Stomach (tissue), 9 donors: ENCODE data around the gene GPR101. TPM values are rescaled to one million over a fixed set of nuclear protein-coding genes. Genes with fewer than 3 reads are reported as not detected.
"Not testable (repeated sequence)": the region's sequence is repeated elsewhere in the genome, so short reads cannot be mapped to it uniquely, and the experiment has no call there.

ENCODE experiments used
- DNase-seq, 2 donors: peaks; one replicate each; pipeline versions ENCODE4 v3.0.0 to v3.0.0-alpha.2; 2013 to 2019
- H3K27ac ChIP-seq, 5 donors: fragments of 200-600 bp in 4 of 5; sonication (generic) in 4 of 5; one replicate each; pipeline ENCODE4 v1.5.1; 2013 to 2019; ENCODE audit warnings: mild to moderate bottlenecking in 1 of 5, moderate library complexity in 1 of 5
- H3K27me3 ChIP-seq, 3 donors: fragments of 200-600 bp; sonication (generic); one replicate each; pipeline ENCODE4 v1.5.1; 2017 to 2019; ENCODE audit warnings: mixed run types in 1 of 3
- H3K36me3 ChIP-seq, 4 donors: fragments of 200-600 bp; sonication (generic); 1 replicate in 3 of 4; 2 replicates in 1 of 4; pipeline ENCODE4 v1.5.1; 2016 to 2019
- H3K4me1 ChIP-seq, 4 donors: fragments of 200-600 bp; sonication (generic); one replicate each; pipeline ENCODE4 v1.5.1; 2016 to 2019
- H3K4me3 ChIP-seq, 4 donors: fragments of 200-600 bp; sonication (generic) in 3 of 4; one replicate each; pipeline ENCODE4 v1.5.1; 2016 to 2019; ENCODE audit warnings: mild to moderate bottlenecking in 1 of 4
- H3K9me3 ChIP-seq, 4 donors: fragments of 200-600 bp; sonication (generic); one replicate each; pipeline ENCODE4 v1.5.1; 2016 to 2019
- EP300 ChIP-seq: sonication (generic); formaldehyde crosslinking; IDR thresholded peaks from one replicate; pipeline ENCODE4 v1.6.1; 2017; ENCODE audit warnings: antibody characterized with exemption
- POLR2A ChIP-seq, 4 donors: fragments of 450-650 bp; IDR thresholded peaks; one replicate each; pipeline ENCODE4 v1.6.1; 2016; ENCODE audit warnings: antibody characterized with exemption in 4 of 4, control low read depth in 2 of 4, mild to moderate bottlenecking in 1 of 4, moderate library complexity in 1 of 4
- POLR2AphosphoS5 ChIP-seq, 3 donors: sonication (generic); formaldehyde crosslinking; IDR thresholded peaks; one replicate each; pipeline ENCODE4 v1.6.1; 2016; ENCODE audit warnings: antibody characterized with exemption in 3 of 3
- WGBS, 5 donors: extraction: QIAGEN DNeasy Blood & Tissue Kit in 3 of 5; methylation state at CpG; one replicate each; pipeline versions ENCODE4 v1.1.5 to v1.1.7; 2013 to 2018; 5-methylcytosine and 5-hydroxymethylcytosine counted together
- intact Hi-C: fragments of 100-400 bp; cut with DNase I; formaldehyde crosslinking; loops from one replicate; pipeline ENCODE4 v1.15.1; 2023; ENCODE audit warnings: low total_unique reads
- polyA plus RNA-seq, 3 donors: library from polyadenylated mRNA; stranded (reverse); fragments of 200-250 nt; gene quantifications; one replicate each; pipeline ENCODE4 v1.2.3, GENCODE V29; 2013
- total RNA-seq, 5 donors: library from RNA; depleted of rRNA; stranded (reverse); fragments of >200 nt; gene quantifications; one replicate each; pipeline versions ENCODE4 v1.1.0 to v1.2.3, GENCODE V29; 2014 to 2016
- TF ChIP-seq, protein P1 (sequence below), 7 experiments: fragments of 450-650 bp in 4 of 7; fragments of 200-600 bp in 3 of 7; sonication (generic) in 3 of 7; IDR thresholded peaks; one replicate each; pipeline ENCODE4 v1.5.1; 2016 to 2019; ENCODE audit warnings: antibody characterized with exemption in 7 of 7, control low read depth in 2 of 7, mild to moderate bottlenecking in 1 of 7
- donor health status: healthy with polysubstance abuse.
- donor health status: Bipolar disorder and iron deficiency.
- donor health status: healthy.

Gene GPR101
- total and polyA plus RNA-seq, 8 donors = not detected

- TF ChIP-seq, protein P1, sequence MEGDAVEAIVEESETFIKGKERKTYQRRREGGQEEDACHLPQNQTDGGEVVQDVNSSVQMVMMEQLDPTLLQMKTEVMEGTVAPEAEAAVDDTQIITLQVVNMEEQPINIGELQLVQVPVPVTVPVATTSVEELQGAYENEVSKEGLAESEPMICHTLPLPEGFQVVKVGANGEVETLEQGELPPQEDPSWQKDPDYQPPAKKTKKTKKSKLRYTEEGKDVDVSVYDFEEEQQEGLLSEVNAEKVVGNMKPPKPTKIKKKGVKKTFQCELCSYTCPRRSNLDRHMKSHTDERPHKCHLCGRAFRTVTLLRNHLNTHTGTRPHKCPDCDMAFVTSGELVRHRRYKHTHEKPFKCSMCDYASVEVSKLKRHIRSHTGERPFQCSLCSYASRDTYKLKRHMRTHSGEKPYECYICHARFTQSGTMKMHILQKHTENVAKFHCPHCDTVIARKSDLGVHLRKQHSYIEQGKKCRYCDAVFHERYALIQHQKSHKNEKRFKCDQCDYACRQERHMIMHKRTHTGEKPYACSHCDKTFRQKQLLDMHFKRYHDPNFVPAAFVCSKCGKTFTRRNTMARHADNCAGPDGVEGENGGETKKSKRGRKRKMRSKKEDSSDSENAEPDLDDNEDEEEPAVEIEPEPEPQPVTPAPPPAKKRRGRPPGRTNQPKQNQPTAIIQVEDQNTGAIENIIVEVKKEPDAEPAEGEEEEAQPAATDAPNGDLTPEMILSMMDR (IDR thresholded peaks at IDR 0.05) = no peak
- TF ChIP-seq POLR2A (IDR thresholded peaks at IDR 0.05) (no peak), EP300 (no peak), POLR2AphosphoS5 (IDR thresholded peaks at IDR 0.05) (no peak)
- Histone ChIP-seq H3K9me3 (no peaks in the 10 kb centered on the region), H3K27me3 (peaks cover 4 to 66% (median 53%) of the 10 kb centered on the region in 3 donors), H3K27ac (no peak overlapping the region), H3K4me3 (peak overlapping the region in 1 of 4 donors; percentile 36), H3K4me1 (peaks cover 0 to 31% (median 18%) of the 10 kb centered on the region in 4 donors), H3K36me3 (no peaks in the 10 kb centered on the region)
- DNase-seq = no peak
- WGBS, 5 donors = 12 to 47% (median 22%) methylated on average over 15 to 16 of the region's 16 CpGs
- intact Hi-C loops = no loop called here
These were observed 2.8 kb downstream of the GPR101 start for GRCh38 chrX:137031039-137031438.

GRCh38 chrX:137028699-137029098 is 5.1 kb downstream of the GPR101 start:
- no peaks in the 10 kb centered on the region for H3K36me3 ChIP-seq
- no peak overlapping the region for H3K27ac ChIP-seq
- no peak for TF ChIP-seq EP300
- TF ChIP-seq, protein P1 (IDR thresholded peaks at IDR 0.05) = no peak
- no peak for TF ChIP-seq POLR2A (IDR thresholded peaks at IDR 0.05)
- no peak for TF ChIP-seq POLR2AphosphoS5 (IDR thresholded peaks at IDR 0.05)
- DNase-seq = no peak
- no peak overlapping the region for H3K4me3 ChIP-seq
- WGBS, 5 donors = 34 to 69% (median 47%) methylated on average over 2 of the region's 2 CpGs
- intact Hi-C loops = no loop called here
- H3K4me1 ChIP-seq = peaks cover 0 to 25% (median 13%) of the 10 kb centered on the region in 4 donors
- H3K9me3 ChIP-seq = no peaks in the 10 kb centered on the region
- peaks cover 3 to 42% (median 39%) of the 10 kb centered on the region in 3 donors for H3K27me3 ChIP-seq

GRCh38 chrX:137025930-137026329 is 7.9 kb downstream of the GPR101 start:
- Histone ChIP-seq H3K4me1 (no peaks in the 10 kb centered on the region), H3K4me3 (no peak overlapping the region), H3K27ac (no peak overlapping the region), H3K27me3 (peaks cover 0 to 15% (median 13%) of the 10 kb centered on the region in 3 donors), H3K36me3 (no peaks in the 10 kb centered on the region), H3K9me3 (no peaks in the 10 kb centered on the region)
- TF ChIP-seq POLR2AphosphoS5 (IDR thresholded peaks at IDR 0.05) (no peak), POLR2A (IDR thresholded peaks at IDR 0.05) (no peak)
- TF ChIP-seq, protein P1 (IDR thresholded peaks at IDR 0.05) = no peak
- no peak for DNase-seq
- WGBS, 5 donors = 11 to 36% (median 22%) methylated on average over 5 of the region's 5 CpGs
- intact Hi-C loops = no loop called here

- 80 to 94% (median 80%) methylated on average over 1 to 13 of the region's 31 CpGs; no CpG with 5 or more reads in 2 of the 5 donors for WGBS, 5 donors
- intact Hi-C loops = not testable (repeated sequence)
These were observed 33.6 kb downstream of the GPR101 start for GRCh38 chrX:137000236-137000635.

DNA sequence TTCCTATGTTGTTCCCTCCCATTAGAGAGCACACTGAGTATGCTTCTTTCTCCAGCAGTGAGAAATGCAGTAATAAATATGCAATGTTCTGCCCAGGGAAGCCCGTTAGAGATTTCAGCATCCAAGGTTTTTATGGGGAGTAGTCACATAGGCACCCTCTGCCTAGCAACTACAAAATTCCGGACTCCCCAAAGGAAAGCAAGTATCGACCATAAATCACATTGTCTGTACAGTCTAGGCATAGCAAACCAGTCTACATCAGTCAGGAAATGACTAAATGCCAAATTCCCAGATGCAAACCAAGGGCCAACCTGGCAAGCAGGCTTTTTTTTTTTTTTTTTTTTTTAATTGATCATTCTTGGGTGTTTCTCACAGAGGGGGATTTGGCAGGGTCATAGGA is 34.8 kb downstream of the GPR101 start:
- Histone ChIP-seq H3K36me3 (no peaks in the 10 kb centered on the region), H3K4me1 (no peaks in the 10 kb centered on the region), H3K4me3 (no peak overlapping the region), H3K9me3 (peaks cover 0 to 4% (median 0%) of the 10 kb centered on the region in 4 donors), H3K27ac (no peak overlapping the region), H3K27me3 (no peaks in the 10 kb centered on the region)
- DNase-seq = no peak
- 56 to 67% (median 59%) methylated on average over 3 of the region's 3 CpGs for WGBS, 5 donors
- TF ChIP-seq POLR2AphosphoS5 (IDR thresholded peaks at IDR 0.05) = no peak
- no peak for TF ChIP-seq POLR2A (IDR thresholded peaks at IDR 0.05)
- TF ChIP-seq, protein P1 (IDR thresholded peaks at IDR 0.05) = no peak
- TF ChIP-seq EP300 = no peak
- intact Hi-C loops = no loop called here

More at GRCh38 chrX:137000236-137000635, 33.6 kb downstream of the GPR101 start:
- not testable (repeated sequence) for H3K36me3 ChIP-seq, H3K9me3 ChIP-seq, H3K27ac ChIP-seq, H3K27me3 ChIP-seq, H3K4me3 ChIP-seq, H3K4me1 ChIP-seq, DNase-seq
